C4-2B (cell line): Measurements from ENCODE around the gene ZP1.

Source experiments
- ZFX ChIP-seq: fragments of 450-650 bp; IDR thresholded peaks from 2 replicates; pipeline ENCODE4 v1.6.1; 2017
- TF ChIP-seq, protein P1 (sequence below): fragments of 450-650 bp; conservative IDR thresholded peaks from 2 replicates; pipeline ENCODE4 v1.5.1; 2017; ENCODE audit warnings: mild to moderate bottlenecking

DNA sequence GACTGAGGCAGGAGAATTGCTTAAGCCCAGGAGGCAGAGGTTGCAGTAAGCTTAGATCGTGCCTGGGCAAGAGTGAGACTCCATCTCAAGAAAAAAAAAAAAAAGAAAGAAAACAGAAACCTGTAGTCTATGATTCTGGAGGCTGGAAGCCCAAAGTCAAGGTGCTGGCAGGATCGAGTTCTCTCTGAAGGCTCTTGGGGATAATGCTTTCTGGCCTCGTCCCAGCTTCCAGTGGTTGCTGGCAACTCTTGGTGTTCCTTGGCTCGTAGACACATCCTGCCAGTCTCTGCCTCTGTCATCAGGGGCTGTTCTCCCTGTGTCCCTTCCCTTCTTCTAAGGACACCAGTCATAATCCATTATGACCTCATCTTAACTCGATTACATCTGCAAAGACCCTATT, 42.2 kb upstream of the ZP1 start:
- TF ChIP-seq, protein P1, sequence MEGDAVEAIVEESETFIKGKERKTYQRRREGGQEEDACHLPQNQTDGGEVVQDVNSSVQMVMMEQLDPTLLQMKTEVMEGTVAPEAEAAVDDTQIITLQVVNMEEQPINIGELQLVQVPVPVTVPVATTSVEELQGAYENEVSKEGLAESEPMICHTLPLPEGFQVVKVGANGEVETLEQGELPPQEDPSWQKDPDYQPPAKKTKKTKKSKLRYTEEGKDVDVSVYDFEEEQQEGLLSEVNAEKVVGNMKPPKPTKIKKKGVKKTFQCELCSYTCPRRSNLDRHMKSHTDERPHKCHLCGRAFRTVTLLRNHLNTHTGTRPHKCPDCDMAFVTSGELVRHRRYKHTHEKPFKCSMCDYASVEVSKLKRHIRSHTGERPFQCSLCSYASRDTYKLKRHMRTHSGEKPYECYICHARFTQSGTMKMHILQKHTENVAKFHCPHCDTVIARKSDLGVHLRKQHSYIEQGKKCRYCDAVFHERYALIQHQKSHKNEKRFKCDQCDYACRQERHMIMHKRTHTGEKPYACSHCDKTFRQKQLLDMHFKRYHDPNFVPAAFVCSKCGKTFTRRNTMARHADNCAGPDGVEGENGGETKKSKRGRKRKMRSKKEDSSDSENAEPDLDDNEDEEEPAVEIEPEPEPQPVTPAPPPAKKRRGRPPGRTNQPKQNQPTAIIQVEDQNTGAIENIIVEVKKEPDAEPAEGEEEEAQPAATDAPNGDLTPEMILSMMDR, result no peak
- no peak for TF ChIP-seq ZFX
